Middle frontal gyrus (tissue), 1 donor: Measurements from ENCODE around the gene PTPN2.
"Not testable (repeated sequence)": the region's sequence is repeated elsewhere in the genome, so short reads cannot be mapped to it uniquely, and the experiment has no call there.

Experiments used
- DNase-seq: peaks from one replicate; pipeline ENCODE4 v3.0.0-alpha.2; 2015; ENCODE audit warnings: low spot score; ENCODE audit errors: extremely low spot score

PTPN2 gene

GRCh38 chr18:12827588-12827987 lies 56.4 kb downstream of the PTPN2 start:
- DNase-seq, result no peak

- DNase-seq, result no peak
Observed at GRCh38 chr18:12825230-12825629, 58.8 kb downstream of the PTPN2 start.

GRCh38 chr18:12823892-12824291 lies 60.1 kb downstream of the PTPN2 start:
- DNase-seq, result no peak

GRCh38 chr18:12821408-12821807 lies 62.6 kb downstream of the PTPN2 start:
- DNase-seq, result no peak

GRCh38 chr18:12820506-12820905 lies 63.5 kb downstream of the PTPN2 start:
- no peak for DNase-seq

- DNase-seq, result no peak
Observed at GRCh38 chr18:12819841-12820240, 64.2 kb downstream of the PTPN2 start.

GRCh38 chr18:12819322-12819721 lies 64.7 kb downstream of the PTPN2 start:
- no peak for DNase-seq

- DNase-seq, result no peak
Observed at GRCh38 chr18:12818243-12818642, 65.8 kb downstream of the PTPN2 start.

- no peak for DNase-seq
Observed at GRCh38 chr18:12816451-12816850, 67.6 kb downstream of the PTPN2 start.

GRCh38 chr18:12811191-12811950 lies 72.7 kb downstream of the PTPN2 start:
- DNase-seq, result no peak

GRCh38 chr18:12803069-12803936 lies 80.7 kb downstream of the PTPN2 start:
- no peak for DNase-seq

GRCh38 chr18:12802538-12802937 lies 81.5 kb downstream of the PTPN2 start:
- DNase-seq, result no peak

- no peak for DNase-seq
Observed at GRCh38 chr18:12796448-12796847, 87.6 kb downstream of the PTPN2 start.

GRCh38 chr18:12791610-12792009 lies 92.4 kb downstream of the PTPN2 start:
- no peak for DNase-seq

GRCh38 chr18:12786669-12787068 lies 97.4 kb downstream of the PTPN2 start:
- no peak for DNase-seq

- no peak for DNase-seq
Observed at GRCh38 chr18:12783524-12783923, 100.5 kb downstream of the PTPN2 start.

GRCh38 chr18:12782521-12782920 lies 101.5 kb downstream of the PTPN2 start:
- DNase-seq, result no peak

- DNase-seq, result no peak
Observed at GRCh38 chr18:12779456-12779855, 104.6 kb downstream of the PTPN2 start.

- DNase-seq, result no peak
Observed at GRCh38 chr18:12779043-12779442, 105.0 kb downstream of the PTPN2 start.

GRCh38 chr18:12777500-12777944 lies 106.5 kb downstream of the PTPN2 start:
- no peak for DNase-seq

GRCh38 chr18:12776821-12777471 lies 107.1 kb downstream of the PTPN2 start:
- no peak for DNase-seq

GRCh38 chr18:12776415-12776814 lies 107.6 kb downstream of the PTPN2 start:
- not testable (repeated sequence) for DNase-seq
